Subcutaneous abdominal adipose tissue (tissue), 5 donors: Measurements from ENCODE around the gene CMBL.

Experiments
- H3K27ac ChIP-seq: one replicate; pipeline ENCODE4 v1.7.0; 2013; ENCODE audit warnings: low read depth, mild to moderate bottlenecking, inconsistent platforms, low read length, moderate library complexity
- H3K27me3 ChIP-seq, 5 donors: one replicate each; pipeline ENCODE4 v1.7.0; 2013; ENCODE audit warnings: low read length in 5 of 5, inconsistent platforms in 1 of 5; ENCODE audit not compliant: control insufficient read depth in 5 of 5, insufficient read depth in 4 of 5
- H3K36me3 ChIP-seq, 5 donors: one replicate each; pipeline ENCODE4 v1.7.0; 2013; ENCODE audit warnings: low read length in 5 of 5; ENCODE audit not compliant: control insufficient read depth in 5 of 5, insufficient read depth in 5 of 5
- H3K4me1 ChIP-seq, 5 donors: one replicate each; pipeline ENCODE4 v1.7.0; 2013; ENCODE audit warnings: low read length in 5 of 5, mild to moderate bottlenecking in 3 of 5, moderate library complexity in 1 of 5; ENCODE audit not compliant: control insufficient read depth in 5 of 5, insufficient read depth in 5 of 5
- H3K4me3 ChIP-seq, 5 donors: one replicate each; pipeline ENCODE4 v1.7.0; 2013; ENCODE audit warnings: low read length in 5 of 5, low read depth in 1 of 5
- H3K9ac ChIP-seq, 5 donors: one replicate each; pipeline ENCODE4 v1.7.0; 2013; ENCODE audit warnings: low read length in 5 of 5, mild to moderate bottlenecking in 4 of 5, moderate library complexity in 3 of 5
- H3K9me3 ChIP-seq, 5 donors: one replicate each; pipeline ENCODE4 v1.7.0; 2013; ENCODE audit warnings: low read length in 5 of 5; ENCODE audit not compliant: control insufficient read depth in 5 of 5
- donor health status: healthy.
- donor health status: healthy.
- donor health status: healthy.
- donor health status: healthy.
- donor health status: healthy.

CMBL gene

GRCh38 chr5:10301266-10301665 lies 6.4 kb downstream of the CMBL start:
- no peak overlapping the region for H3K4me3 ChIP-seq
- H3K9ac ChIP-seq: no peak overlapping the region
- no peaks in the 10 kb centered on the region for H3K9me3 ChIP-seq
- H3K4me1 ChIP-seq: peaks cover 2 to 26% (median 19%) of the 10 kb centered on the region in 5 donors
- H3K27me3 ChIP-seq: no peaks in the 10 kb centered on the region
- peaks cover 0 to 6% (median 0%) of the 10 kb centered on the region in 5 donors for H3K36me3 ChIP-seq
- no peak overlapping the region for H3K27ac ChIP-seq

DNA sequence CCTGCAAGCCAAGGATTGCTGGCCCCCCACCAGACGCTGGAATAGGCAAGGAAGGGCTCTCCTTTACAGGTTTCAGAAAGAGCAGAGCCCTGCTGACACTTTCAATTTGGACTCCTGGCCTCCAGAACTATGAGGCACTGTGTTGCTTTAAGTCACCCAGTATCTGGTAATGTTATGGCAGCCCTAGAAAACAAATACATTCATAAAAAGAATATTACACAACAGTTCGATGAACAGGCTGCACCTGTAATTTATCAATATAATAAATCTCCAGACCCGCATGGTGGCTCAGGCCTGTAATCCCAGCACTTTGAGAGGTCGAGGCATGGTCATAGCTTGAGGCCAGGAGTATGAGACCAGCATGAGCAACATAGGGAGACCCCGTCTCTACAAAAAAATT lies 7.5 kb downstream of the CMBL start:
- Histone ChIP-seq H3K27ac (no peak overlapping the region), H3K36me3 (peaks cover 0 to 8% (median 0%) of the 10 kb centered on the region in 5 donors), H3K27me3 (no peaks in the 10 kb centered on the region), H3K4me1 (peaks cover 2 to 15% (median 10%) of the 10 kb centered on the region in 5 donors), H3K9ac (no peak overlapping the region), H3K4me3 (no peak overlapping the region), H3K9me3 (no peaks in the 10 kb centered on the region)

GRCh38 chr5:10297646-10298204 lies 10.0 kb downstream of the CMBL start:
- Histone ChIP-seq H3K4me1 (peaks cover 0 to 8% (median 5%) of the 10 kb centered on the region in 5 donors), H3K27me3 (no peaks in the 10 kb centered on the region), H3K9ac (no peak overlapping the region), H3K4me3 (no peak overlapping the region), H3K27ac (no peak overlapping the region), H3K36me3 (peaks cover 0 to 8% (median 0%) of the 10 kb centered on the region in 5 donors), H3K9me3 (no peaks in the 10 kb centered on the region)

DNA sequence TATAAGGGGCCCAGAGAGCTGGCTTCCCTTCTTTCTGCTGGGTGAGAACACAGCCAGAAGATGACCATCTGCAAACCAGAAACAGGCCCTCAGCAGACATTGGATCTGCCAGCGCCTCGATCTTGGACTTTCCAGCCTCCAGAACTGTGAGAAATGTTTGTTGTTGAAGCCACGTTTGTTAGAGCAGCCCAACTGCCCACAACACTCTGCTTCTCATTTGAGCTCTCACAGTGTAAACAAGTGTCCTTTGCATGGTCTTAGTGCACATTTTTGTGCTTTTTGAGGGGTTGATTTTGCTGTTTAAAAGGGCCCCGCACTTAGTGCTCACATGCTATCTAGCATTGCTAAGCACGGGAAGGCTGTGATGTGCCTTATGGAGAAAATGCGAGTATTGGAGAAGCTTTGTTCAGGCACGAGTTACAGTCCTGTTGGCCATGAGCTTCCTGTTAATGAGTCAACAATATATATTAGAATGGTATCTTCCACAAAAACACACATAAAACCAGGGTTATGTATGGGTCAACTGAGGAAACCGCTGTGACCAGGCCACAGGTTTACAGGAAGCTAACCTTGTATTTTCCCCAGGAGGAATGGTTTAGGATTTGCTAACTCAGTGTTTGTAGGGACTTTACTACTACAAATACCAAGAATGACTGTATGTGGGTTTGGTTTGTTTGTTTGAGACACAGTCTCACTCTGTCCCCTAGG lies 11.9 kb downstream of the CMBL start:
- H3K4me1 ChIP-seq: peaks cover 0 to 2% (median 0%) of the 10 kb centered on the region in 5 donors
- peaks cover 0 to 8% (median 0%) of the 10 kb centered on the region in 5 donors for H3K36me3 ChIP-seq
- no peak overlapping the region for H3K4me3 ChIP-seq
- H3K9me3 ChIP-seq: no peaks in the 10 kb centered on the region
- no peak overlapping the region for H3K9ac ChIP-seq
- no peaks in the 10 kb centered on the region for H3K27me3 ChIP-seq
- no peak overlapping the region for H3K27ac ChIP-seq

- no peak overlapping the region for H3K27ac ChIP-seq
- peaks cover 0 to 6% (median 0%) of the 10 kb centered on the region in 5 donors for H3K36me3 ChIP-seq
- H3K4me1 ChIP-seq: peaks cover 0 to 10% (median 2%) of the 10 kb centered on the region in 5 donors
- no peak overlapping the region for H3K9ac ChIP-seq
- no peaks in the 10 kb centered on the region for H3K27me3 ChIP-seq
- H3K9me3 ChIP-seq: no peaks in the 10 kb centered on the region
- H3K4me3 ChIP-seq: no peak overlapping the region
Observed at GRCh38 chr5:10293907-10294662, 13.6 kb downstream of the CMBL start.

- peaks cover 0 to 9% (median 0%) of the 10 kb centered on the region in 5 donors for H3K36me3 ChIP-seq
- H3K9ac ChIP-seq: no peak overlapping the region
- H3K9me3 ChIP-seq: no peaks in the 10 kb centered on the region
- no peaks in the 10 kb centered on the region for H3K27me3 ChIP-seq
- H3K27ac ChIP-seq: no peak overlapping the region
- peaks cover under 1 to 23% (median 13%) of the 10 kb centered on the region in 5 donors for H3K4me1 ChIP-seq
- no peak overlapping the region for H3K4me3 ChIP-seq
Observed at GRCh38 chr5:10291692-10292339, 15.9 kb downstream of the CMBL start.

- Histone ChIP-seq H3K27me3 (no peaks in the 10 kb centered on the region), H3K4me3 (no peak overlapping the region), H3K27ac (no peak overlapping the region), H3K9me3 (no peaks in the 10 kb centered on the region), H3K9ac (no peak overlapping the region), H3K36me3 (peaks cover 0 to 9% (median 0%) of the 10 kb centered on the region in 5 donors), H3K4me1 (peaks cover 4 to 33% (median 20%) of the 10 kb centered on the region in 5 donors)
Observed at GRCh38 chr5:10290438-10290837, 17.3 kb downstream of the CMBL start.

DNA sequence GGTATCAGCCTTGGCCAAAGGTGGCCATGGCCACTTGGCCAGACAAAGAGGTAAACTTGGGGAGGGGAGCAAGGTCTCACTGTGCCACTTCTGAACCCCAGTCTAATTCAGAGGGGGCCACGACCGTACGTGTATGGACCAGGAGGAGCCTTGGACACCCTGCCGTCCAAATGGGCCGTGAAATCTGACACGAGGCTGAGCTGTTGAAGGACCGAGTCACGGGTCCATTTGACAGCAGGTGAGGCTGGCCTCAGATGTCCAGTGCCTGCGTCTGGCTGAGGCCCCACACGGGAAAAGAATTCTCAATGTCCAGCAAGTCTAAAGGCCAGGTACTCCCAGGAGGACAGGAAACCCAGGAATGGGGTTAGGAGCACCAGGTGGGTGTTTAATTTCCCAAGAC lies 17.7 kb downstream of the CMBL start:
- Histone ChIP-seq H3K4me3 (no peak overlapping the region), H3K4me1 (peaks cover 4 to 33% (median 20%) of the 10 kb centered on the region in 5 donors), H3K27me3 (no peaks in the 10 kb centered on the region), H3K36me3 (peaks cover 0 to 9% (median 0%) of the 10 kb centered on the region in 5 donors), H3K27ac (peak overlapping the region; percentile 62), H3K9ac (peak overlapping the region in 1 of 5 donors; percentile 48), H3K9me3 (no peaks in the 10 kb centered on the region)

DNA sequence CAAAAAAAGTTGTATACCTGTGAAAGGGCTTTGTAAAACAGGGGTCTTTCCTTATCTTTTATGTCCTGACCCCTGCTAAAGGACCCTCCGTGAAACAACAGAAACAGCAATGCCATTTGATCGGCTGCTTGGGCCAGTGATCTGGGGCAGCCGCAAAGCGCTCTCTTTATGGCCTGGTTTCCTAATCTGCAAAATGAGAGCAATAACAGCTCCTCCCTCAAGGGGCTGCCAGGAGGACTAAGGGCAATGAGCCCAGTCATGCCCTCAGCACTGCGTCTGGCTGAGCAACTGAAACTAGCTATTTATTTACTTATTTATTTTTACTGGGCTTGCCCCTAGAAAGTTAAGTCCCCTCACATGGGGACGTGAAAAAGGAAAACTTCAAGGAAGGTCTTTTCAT lies 18.3 kb downstream of the CMBL start:
- Histone ChIP-seq H3K27me3 (no peaks in the 10 kb centered on the region), H3K27ac (peak overlapping the region; percentile 67), H3K36me3 (peaks cover 0 to 9% (median 0%) of the 10 kb centered on the region in 5 donors), H3K9me3 (no peaks in the 10 kb centered on the region), H3K9ac (peak overlapping the region in 1 of 5 donors; percentile 48), H3K4me3 (peak overlapping the region in 1 of 5 donors; percentile 11), H3K4me1 (peaks cover 4 to 33% (median 20%) of the 10 kb centered on the region in 5 donors)
